Measurements from ENCODE around the gene SLC25A25. TPM values are rescaled to one million over a fixed set of nuclear protein-coding genes. Genes with fewer than 3 reads are reported as not detected.
"Not testable (repeated sequence)": the region's sequence is repeated elsewhere in the genome, so short reads cannot be mapped to it uniquely, and the experiment has no call there.

The SLC25A25 gene
- total RNA-seq, 1 donor from 2014 or later: 9.8 TPM

GRCh38 chr9:128124873-128125579, 57.0 kb downstream of the SLC25A25 start:
- peak; percentile 44 for DNase-seq (ENCODE audit: low read depth)

DNA sequence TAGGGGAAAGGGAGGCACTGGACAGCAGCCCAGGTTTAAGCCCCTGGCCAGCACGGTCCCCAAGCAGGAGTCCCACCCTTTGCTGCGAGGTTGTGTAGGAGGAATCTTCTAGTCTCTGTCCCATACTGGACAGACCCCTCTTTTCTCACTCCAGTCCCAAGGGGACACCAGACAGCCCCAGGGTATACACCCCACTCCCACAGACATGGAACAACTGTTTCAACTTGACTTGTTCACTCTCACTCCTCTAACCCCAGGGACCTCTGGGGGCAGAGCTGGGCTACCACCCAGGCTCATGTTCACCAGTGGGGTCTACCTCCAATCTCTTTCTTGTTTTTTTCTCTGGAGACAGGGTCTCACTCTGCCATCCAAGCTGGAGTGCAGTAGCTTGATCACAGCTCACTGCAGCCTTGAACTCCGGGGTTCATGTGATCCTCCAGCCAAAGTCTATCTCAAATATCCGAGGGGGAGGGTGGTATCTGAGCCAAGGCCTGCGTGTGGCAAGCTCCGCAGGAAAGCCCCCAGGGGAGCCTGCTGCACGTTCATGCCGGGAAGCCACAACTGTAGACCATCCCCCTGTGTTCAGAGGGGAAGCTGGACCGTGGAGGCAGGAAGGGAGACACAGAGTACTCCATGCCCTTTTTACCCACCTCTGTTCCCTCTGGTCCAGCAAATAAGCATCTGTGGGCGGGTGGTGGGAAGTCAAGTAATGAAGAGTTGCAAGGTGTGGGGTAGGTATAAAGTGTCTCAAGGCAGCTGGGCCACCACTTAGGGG, 57.7 kb downstream of the SLC25A25 start:
- no peak for DNase-seq (ENCODE audit: low read depth)

- peak; percentile 44 for DNase-seq (ENCODE audit: low read depth)
Measured at GRCh38 chr9:128127568-128127989, 59.5 kb downstream of the SLC25A25 start, which contains the start of gene PTGES2. PTGES2 (minus strand) TSS chr9:128127729; CDS start chr9:128127717, 12 bp downstream.

GRCh38 chr9:128127990-128128835, 60.2 kb downstream of the SLC25A25 start:
- DNase-seq (ENCODE audit: low read depth): peak; percentile 80

- DNase-seq (ENCODE audit: low read depth): no peak
Measured at GRCh38 chr9:128128836-128129590, 61.0 kb downstream of the SLC25A25 start.

GRCh38 chr9:128129976-128130590, 62.1 kb downstream of the SLC25A25 start:
- not testable (repeated sequence) for DNase-seq (ENCODE audit: low read depth)

DNA sequence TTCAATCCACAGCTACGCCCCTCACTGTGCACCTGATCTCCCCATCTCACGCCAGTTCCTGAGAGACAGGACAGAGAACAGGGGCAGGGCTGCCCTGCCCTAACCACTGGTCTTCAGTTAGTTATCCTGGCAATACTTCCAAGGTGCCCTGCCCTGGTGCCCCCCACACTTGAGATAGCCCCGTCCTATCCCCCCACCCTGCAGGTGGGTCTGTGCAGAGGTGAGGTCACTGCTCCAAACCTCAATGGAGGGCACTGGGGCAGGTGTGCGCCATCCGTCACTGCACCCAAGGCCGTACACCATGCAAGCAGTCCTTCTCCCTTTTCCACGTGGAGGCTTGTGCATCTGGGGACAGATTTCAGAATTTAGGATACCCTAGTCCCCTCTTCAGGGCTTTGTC, 62.6 kb downstream of the SLC25A25 start:
- DNase-seq (ENCODE audit: low read depth): not testable (repeated sequence)

- DNase-seq (ENCODE audit: low read depth): not testable (repeated sequence)
Measured at GRCh38 chr9:128131346-128131745, 63.3 kb downstream of the SLC25A25 start.

- DNase-seq (ENCODE audit: low read depth): peak; percentile 28
Measured at GRCh38 chr9:128132139-128132538, 64.1 kb downstream of the SLC25A25 start.

DNA sequence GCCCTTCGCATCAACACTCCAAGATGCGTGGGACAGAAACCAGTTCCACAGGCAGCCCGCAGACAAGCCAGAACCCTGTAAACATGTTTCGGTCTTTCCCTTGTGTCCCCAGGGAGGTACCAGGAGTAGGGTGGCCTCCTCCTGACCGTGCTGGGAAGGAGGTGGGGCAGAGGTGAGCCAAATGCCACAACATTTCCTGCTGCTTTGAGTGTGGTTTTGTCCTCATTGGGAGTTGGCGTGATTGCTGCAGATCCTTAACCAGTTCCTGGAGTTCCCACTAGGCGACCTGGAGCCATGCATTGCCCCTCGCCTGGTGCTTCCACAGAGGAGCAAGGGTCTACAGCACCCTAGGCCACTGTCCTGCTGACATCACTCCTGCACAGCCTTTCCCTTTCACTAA, 67.5 kb downstream of the SLC25A25 start:
- not testable (repeated sequence) for DNase-seq (ENCODE audit: low read depth)

GRCh38 chr9:128136816-128137793, 69.1 kb downstream of the SLC25A25 start:
- peak; percentile 89 for DNase-seq (ENCODE audit: low read depth)

GRCh38 chr9:128138001-128138400, 70.0 kb downstream of the SLC25A25 start:
- DNase-seq (ENCODE audit: low read depth): no peak

DNA sequence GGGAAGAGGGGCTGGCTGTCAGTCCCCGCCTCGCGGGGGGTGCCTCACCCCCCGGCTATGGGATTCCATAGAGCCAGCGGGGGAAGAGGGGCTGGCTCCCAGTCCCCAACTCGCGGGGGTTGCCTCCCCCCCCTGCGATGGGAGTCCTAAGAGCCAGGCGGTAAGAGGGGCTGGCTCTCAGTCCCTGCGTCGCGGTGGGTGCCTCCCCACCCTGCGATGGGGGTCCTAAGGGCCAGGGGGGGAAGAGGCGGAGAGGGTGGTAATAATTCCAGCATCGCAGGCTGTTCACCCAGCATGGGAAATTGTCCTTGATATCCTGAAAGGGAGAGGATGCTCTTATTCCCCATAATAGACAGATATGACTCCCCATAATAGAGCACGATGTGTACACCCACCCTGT, 71.6 kb downstream of the SLC25A25 start:
- DNase-seq (ENCODE audit: low read depth): no peak

GRCh38 chr9:128141604-128142003, 73.6 kb downstream of the SLC25A25 start:
- no peak for DNase-seq (ENCODE audit: low read depth)

DNA sequence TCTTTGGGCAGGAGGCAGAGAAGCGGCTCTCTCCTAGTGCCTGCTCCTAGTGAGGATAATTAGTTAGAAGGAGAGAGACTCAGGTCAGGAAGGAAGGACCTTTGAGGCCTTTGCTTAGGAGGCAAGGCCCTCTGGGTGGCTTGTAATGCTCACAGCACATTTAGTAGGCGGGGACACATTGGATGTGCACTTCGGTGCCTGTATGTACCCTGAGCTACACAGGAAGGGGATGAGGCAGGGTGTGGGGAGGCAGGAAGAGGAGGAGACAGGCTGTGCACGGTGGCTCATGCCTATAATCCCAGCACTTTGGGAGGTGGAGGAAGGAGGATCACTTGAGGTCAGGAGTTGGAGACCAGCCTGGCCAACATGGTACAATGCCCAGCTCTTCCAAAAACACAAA, 74.0 kb downstream of the SLC25A25 start:
- no peak for DNase-seq (ENCODE audit: low read depth)

GRCh38 chr9:128142596-128142995, 74.6 kb downstream of the SLC25A25 start:
- no peak for DNase-seq (ENCODE audit: low read depth)

- no peak for DNase-seq (ENCODE audit: low read depth)
Measured at GRCh38 chr9:128143525-128144238, 75.7 kb downstream of the SLC25A25 start.

DNA sequence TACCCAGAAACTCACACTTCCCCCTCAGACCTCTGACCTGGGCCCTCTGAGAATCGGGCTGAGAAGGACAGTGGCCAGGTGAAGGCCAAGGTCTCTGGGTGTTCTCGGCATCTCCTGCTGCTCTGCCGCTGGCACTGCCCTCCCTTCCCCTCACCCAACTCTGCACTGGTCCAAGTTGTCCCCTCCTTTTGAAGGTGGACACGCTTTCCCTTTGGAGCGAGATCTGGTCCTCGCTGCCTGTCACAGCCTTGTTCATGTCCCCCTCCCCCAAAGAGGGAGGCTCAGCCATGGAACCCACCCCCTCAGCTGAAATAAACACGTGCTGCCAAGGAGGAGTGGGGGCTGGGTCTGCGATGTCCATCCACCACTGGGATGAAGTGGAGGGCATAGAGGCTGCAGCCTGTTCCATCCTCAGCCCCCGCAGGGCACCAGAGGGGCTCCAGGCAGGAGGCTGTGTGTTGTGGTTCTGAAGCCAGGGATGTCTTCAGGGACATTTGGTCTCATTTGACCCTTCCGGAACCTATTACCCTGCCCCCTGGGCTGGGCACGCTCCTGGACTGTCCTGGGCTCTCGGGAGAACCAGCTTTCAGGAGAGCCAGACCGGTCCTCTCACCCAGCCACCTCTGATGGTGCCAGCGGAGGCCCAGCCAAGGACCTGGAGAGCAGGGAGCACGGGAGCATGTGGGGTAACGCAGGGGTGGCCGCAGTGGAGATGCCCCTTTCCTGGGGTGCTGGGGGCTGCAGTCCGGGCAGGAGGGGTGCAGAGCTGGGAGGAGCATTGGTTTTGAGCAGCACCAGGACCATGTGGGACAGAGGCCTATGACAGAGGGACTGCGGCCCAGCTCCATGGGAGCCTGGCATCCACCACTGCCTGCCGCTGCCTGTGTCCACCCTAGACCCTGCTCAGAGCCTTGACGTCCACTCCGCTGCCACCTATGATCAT, 76.5 kb downstream of the SLC25A25 start:
- no peak for DNase-seq (ENCODE audit: low read depth)

Measured in renal cortical epithelial cell (primary cell).